OCI-LY7 (cell line): ENCODE measurements around the gene KIRREL3.

Experiments
- CTCF ChIP-seq: fragments of 200-600 bp; sonication (generic); conservative IDR thresholded peaks from 2 replicates; pipeline ENCODE4 v1.5.1; 2014; ENCODE audit warnings: mild to moderate bottlenecking, antibody characterized with exemption, low read length, moderate library complexity, mixed read lengths
- EZH2phosphoT487 ChIP-seq: fragments of 200-600 bp; sonication (generic); IDR thresholded peaks from 2 replicates; pipeline ENCODE4 v1.6.1; 2018; ENCODE audit warnings: low read depth, borderline replicate concordance, mild to moderate bottlenecking, mixed run types, antibody characterized with exemption, low read length, moderate library complexity, mixed read lengths

DNA sequence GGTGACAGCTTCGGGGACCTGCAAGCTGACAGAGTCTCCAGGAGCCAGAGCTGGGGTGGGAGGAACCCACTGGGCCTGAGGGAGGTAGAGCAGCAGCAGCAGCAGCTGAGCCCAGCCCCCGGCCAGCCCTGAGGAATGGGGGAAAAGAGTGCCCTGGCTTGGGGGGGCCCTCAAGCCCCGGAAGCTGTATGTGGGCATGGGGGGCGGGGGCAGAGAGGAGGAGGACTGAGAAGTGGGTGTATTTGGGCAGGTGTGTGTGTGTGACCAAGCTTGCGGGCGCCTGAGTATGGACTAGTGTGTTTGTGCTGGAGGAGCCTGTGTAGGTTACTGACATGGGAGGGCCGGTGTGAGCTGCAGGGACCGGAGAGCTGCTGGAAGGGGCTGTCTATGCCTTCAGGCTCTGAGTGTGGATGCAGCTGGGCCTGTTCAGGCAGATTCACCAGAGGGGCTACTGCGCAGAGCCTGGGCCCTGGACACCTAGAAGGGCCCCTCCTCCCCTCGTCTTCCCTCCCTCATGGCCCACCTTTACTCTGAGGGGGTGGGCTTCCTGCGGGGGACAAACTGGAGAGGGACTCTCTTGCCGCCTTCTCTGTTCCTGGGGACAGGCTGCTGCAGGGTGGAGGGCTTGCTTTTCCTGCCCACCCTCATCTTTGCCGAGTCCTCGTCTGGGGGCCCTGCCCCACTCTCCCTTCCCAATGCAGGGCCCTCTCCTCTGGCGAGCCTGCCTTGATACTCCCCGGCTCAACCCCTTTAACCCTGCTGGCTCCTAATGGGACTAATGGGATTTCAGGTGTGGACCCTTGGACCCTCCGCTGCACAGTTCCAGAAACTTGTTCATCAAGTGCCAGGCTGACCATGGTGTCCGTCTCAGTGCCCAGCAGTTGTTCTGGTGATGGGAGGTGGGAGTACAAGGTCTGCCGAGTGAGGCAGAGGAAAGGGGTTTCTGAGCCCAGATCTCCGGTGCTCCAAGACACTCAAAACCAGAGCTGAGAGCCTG, 616.9 kb downstream of the KIRREL3 start:
- TF ChIP-seq CTCF: no peak
- no peak for TF ChIP-seq EZH2phosphoT487
